PC-3 (cell line): ENCODE results near the gene PLLP.

Source experiments
- CTCF ChIP-seq: fragments of 300-600 bp; sonication (generic); conservative IDR thresholded peaks from 2 replicates; pipeline ENCODE4 v1.5.1; 2017; ENCODE audit warnings: antibody characterized with exemption, low read depth, mild to moderate bottlenecking, low read length
- EZH2 ChIP-seq: fragments of 300-600 bp; sonication (generic); IDR thresholded peaks from one replicate; pipeline ENCODE4 v1.6.1; 2017; ENCODE audit warnings: antibody characterized with exemption, mild to moderate bottlenecking, low read length; ENCODE audit not compliant: unreplicated experiment

GRCh38 chr16:57297856-57298255 is 13.4 kb upstream of the PLLP start:
- TF ChIP-seq EZH2 (no peak), CTCF (no peak)
